NCI-H187 (cell line): ENCODE results near the gene NRM.
"Not testable (repeated sequence)": the region's sequence is repeated elsewhere in the genome, so short reads cannot be mapped to it uniquely, and the experiment has no call there.

ENCODE experiments used
- DNase-seq, 2 experiments: peaks; one replicate each; lab custom pipeline; 2025; lab: John Stamatoyannopoulos, UW

NRM gene

GRCh38 chr6:30666300-30666699, 24.5 kb downstream of the NRM start:
- DNase-seq = not testable (repeated sequence)

GRCh38 chr6:30664994-30665767, 25.6 kb downstream of the NRM start:
- no peak for DNase-seq

GRCh38 chr6:30657922-30658321, 32.9 kb downstream of the NRM start:
- DNase-seq = not testable (repeated sequence)

GRCh38 chr6:30657454-30657853, 33.3 kb downstream of the NRM start:
- no peak for DNase-seq

- DNase-seq = no peak
Observed at GRCh38 chr6:30656513-30656912, 34.3 kb downstream of the NRM start.

GRCh38 chr6:30655743-30656094, 35.1 kb downstream of the NRM start:
- no peak for DNase-seq

- no peak for DNase-seq
Observed at GRCh38 chr6:30654798-30655742, 35.7 kb downstream of the NRM start.

- no peak for DNase-seq
Observed at GRCh38 chr6:30651143-30651542, 39.6 kb downstream of the NRM start.

- peak; percentile 53 to 57 for DNase-seq
Observed at GRCh38 chr6:30647242-30648116, 43.3 kb downstream of the NRM start.

GRCh38 chr6:30646450-30647241, 44.1 kb downstream of the NRM start, which contains the start of gene C6orf136:
C6orf136 (plus strand) TSS chr6:30647133; CDS start chr6:30647232, 99 bp downstream.
- peak; percentile 72 to 86 for DNase-seq

- no peak for DNase-seq
Observed at GRCh38 chr6:30645989-30646388, 44.8 kb downstream of the NRM start.

GRCh38 chr6:30644769-30645168, 46.0 kb downstream of the NRM start:
- DNase-seq = no peak

GRCh38 chr6:30643656-30644055, 47.1 kb downstream of the NRM start:
- no peak for DNase-seq

GRCh38 chr6:30641048-30641447, 49.7 kb downstream of the NRM start:
- DNase-seq = no peak

- DNase-seq = no peak
Observed at GRCh38 chr6:30640481-30640880, 50.3 kb downstream of the NRM start.
